ENCODE data around the gene CTSH.
A peak's percentile ranks its signal among the peaks of the same experiment; 100 is the strongest.
"Not testable (repeated sequence)": the region's sequence is repeated elsewhere in the genome, so short reads cannot be mapped to it uniquely, and the experiment has no call there.

Gene CTSH

DNA sequence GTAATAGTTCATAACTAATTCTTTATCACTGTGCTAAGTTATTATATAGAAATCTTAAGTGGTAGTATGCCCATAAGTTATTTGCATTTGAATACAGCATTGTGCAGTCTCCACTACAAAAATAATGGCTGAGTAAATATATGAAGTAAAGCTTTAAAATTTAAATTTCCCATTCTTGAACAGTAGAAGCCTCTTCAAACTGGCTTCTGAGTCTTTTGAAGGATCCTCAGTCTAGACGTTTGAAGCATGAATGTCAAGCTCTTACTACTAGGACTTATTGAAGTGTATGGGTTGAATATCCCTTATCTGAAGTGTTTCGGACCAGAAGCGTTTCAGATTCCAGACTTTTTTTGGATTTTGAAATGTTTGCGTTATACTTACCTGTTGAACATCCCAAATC, 55.8 kb downstream of the CTSH start:
- H3K9me3 ChIP-seq (ENCODE audit: insufficient read depth, low read depth, low read length), result no peaks in the 10 kb centered on the region
- H3K4me3 ChIP-seq (ENCODE audit: low read length), result no peak overlapping the region
- no peak overlapping the region for H3K27ac ChIP-seq (ENCODE audit: low read length)
- no peak overlapping the region for H3K9ac ChIP-seq (ENCODE audit: low read depth, low read length)
- H3K4me1 ChIP-seq (ENCODE audit: insufficient read depth, low read length), result no peaks in the 10 kb centered on the region
- no peaks in the 10 kb centered on the region for H3K27me3 ChIP-seq (ENCODE audit: insufficient read depth, low read length)
- peaks cover 100% of the 10 kb centered on the region for H3K36me3 ChIP-seq (ENCODE audit: insufficient read depth, low read depth, low read length)

DNA sequence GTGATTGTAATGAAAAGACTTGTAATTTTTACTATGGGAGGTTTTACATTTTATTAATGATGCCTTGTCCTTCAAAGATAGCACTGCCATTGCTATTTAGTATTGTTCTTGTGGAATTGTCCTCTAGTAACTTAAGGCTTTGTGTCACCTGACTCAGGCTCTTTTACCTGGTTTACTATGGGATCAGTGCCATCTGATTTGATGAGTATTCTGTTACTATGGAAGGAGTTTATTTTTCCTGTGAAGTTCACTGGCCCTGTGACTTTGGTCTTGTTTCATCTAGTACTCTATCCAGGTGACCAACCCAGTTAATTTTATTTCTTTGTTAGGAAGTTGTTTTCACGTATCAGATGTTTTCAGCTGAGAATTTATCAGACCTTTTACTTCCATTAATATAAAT, 63.2 kb downstream of the CTSH start:
- Histone ChIP-seq H3K4me3 (ENCODE audit: low read length) (no peak overlapping the region), H3K9me3 (ENCODE audit: insufficient read depth, low read depth, low read length) (no peaks in the 10 kb centered on the region), H3K27me3 (ENCODE audit: insufficient read depth, low read length) (no peaks in the 10 kb centered on the region), H3K9ac (ENCODE audit: low read depth, low read length) (no peak overlapping the region), H3K27ac (ENCODE audit: low read length) (no peak overlapping the region), H3K4me1 (ENCODE audit: insufficient read depth, low read length) (peaks cover 13% of the 10 kb centered on the region; the same call in 1 of the 2 replicates), H3K36me3 (ENCODE audit: insufficient read depth, low read depth, low read length) (peaks cover 89% of the 10 kb centered on the region)

DNA sequence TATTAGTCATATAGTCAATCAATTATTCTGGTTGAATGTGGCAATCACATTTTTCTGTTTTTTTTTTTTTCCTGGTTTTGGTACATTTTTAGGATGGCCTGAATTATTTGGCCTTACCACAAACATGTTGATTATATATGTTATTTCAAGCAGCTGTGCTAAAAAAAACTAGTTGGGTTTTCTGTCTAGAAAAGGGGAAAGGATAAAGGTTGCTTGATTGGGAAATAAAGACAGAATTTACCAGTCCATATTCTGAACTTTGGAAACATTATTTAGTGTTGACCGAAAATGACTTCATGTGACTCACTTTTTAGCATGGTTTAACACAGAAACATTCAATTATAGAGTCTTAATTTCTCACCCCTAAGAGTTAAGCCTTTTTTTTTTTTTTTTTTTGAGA, 64.0 kb downstream of the CTSH start:
- no peaks in the 10 kb centered on the region for H3K27me3 ChIP-seq (ENCODE audit: insufficient read depth, low read length)
- H3K9ac ChIP-seq (ENCODE audit: low read depth, low read length), result no peak overlapping the region
- no peak overlapping the region for H3K4me3 ChIP-seq (ENCODE audit: low read length)
- peaks cover 80% of the 10 kb centered on the region for H3K36me3 ChIP-seq (ENCODE audit: insufficient read depth, low read depth, low read length)
- no peaks in the 10 kb centered on the region for H3K9me3 ChIP-seq (ENCODE audit: insufficient read depth, low read depth, low read length)
- peaks cover 13% of the 10 kb centered on the region; the same call in 1 of the 2 replicates for H3K4me1 ChIP-seq (ENCODE audit: insufficient read depth, low read length)
- H3K27ac ChIP-seq (ENCODE audit: low read length), result no peak overlapping the region

DNA sequence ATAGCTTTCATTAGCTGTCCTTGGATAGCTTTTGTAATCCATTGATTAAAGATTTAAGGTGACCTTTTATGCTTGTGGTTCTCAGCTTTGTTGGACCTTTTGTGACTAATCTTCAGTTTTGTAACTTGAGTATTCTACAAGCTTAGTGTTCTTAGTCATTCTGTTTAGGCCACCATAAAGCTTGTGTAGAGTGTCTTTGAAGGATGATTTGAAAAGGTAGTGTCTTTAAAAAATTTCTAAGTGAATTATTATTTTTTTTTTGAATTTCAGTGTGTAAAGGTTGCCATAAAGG, 64.7 kb downstream of the CTSH start:
- Histone ChIP-seq H3K9ac (ENCODE audit: low read depth, low read length) (no peak overlapping the region), H3K9me3 (ENCODE audit: insufficient read depth, low read depth, low read length) (no peaks in the 10 kb centered on the region), H3K36me3 (ENCODE audit: insufficient read depth, low read depth, low read length) (peaks cover 74% of the 10 kb centered on the region), H3K4me3 (ENCODE audit: low read length) (no peak overlapping the region), H3K27ac (ENCODE audit: low read length) (no peak overlapping the region), H3K4me1 (ENCODE audit: insufficient read depth, low read length) (peaks cover 13% of the 10 kb centered on the region; the same call in 1 of the 2 replicates), H3K27me3 (ENCODE audit: insufficient read depth, low read length) (no peaks in the 10 kb centered on the region)

DNA sequence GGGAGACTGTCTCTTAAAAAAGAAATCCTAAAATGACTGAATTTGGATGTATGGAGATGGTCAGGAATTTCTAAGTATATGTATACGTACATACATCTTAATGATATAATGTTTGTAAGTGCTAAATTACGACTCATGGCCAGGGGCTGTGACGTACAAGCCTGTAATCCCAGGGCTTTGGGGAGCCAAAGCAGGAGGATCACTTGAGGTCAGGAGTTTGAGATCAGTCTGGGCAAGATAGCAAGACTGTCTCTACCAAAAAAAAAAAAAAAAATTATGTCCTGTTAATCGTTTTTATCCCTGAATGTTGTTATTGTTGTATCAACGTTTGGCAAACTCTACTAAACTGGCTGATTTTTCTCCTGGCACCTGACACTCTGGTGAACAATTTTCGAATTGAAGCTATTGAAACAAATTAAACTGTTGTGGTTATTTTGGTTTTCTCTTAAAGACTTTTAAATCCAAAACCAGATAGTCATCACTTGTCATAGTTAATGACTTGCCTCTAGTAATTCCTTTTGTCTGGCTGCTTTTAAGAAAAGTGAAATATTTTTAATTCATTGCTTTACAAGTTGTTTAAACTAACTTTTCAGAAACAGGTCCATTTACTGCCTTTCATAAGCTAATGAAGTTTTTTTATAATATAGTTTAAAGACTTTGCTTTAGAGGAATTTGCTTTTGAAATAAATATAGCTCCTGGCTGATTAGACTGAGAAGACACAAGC, 65.2 kb downstream of the CTSH start:
- Histone ChIP-seq H3K36me3 (ENCODE audit: insufficient read depth, low read depth, low read length) (peaks cover 69% of the 10 kb centered on the region), H3K4me3 (ENCODE audit: low read length) (no peak overlapping the region), H3K9ac (ENCODE audit: low read depth, low read length) (no peak overlapping the region), H3K4me1 (ENCODE audit: insufficient read depth, low read length) (peaks cover 13% of the 10 kb centered on the region; the same call in 1 of the 2 replicates), H3K9me3 (ENCODE audit: insufficient read depth, low read depth, low read length) (no peaks in the 10 kb centered on the region), H3K27me3 (ENCODE audit: insufficient read depth, low read length) (no peaks in the 10 kb centered on the region), H3K27ac (ENCODE audit: low read length) (no peak overlapping the region)

DNA sequence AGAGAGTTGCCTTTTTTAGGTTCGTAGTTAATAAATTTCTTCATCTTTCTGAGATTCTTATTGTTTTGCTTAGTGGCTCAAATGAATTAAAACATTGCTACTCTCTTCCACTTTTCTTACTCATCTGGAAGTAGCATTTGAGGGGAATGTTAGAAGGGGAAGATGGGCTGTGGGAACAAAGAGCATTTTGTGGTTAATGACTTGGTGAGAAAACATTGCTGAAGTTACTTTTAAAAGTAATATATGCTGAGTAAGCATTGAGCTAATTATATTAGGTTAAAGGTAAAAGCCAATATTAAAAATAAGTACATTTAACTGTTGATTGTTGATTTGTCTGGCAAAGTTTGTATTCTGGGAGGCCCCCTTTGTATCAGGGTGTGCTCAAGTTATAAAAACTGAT, 66.5 kb downstream of the CTSH start:
- no peak overlapping the region for H3K27ac ChIP-seq (ENCODE audit: low read length)
- peak overlapping the region; percentile 20; the same call in 1 of the 2 replicates for H3K9ac ChIP-seq (ENCODE audit: low read depth, low read length)
- no peaks in the 10 kb centered on the region for H3K9me3 ChIP-seq (ENCODE audit: insufficient read depth, low read depth, low read length)
- H3K36me3 ChIP-seq (ENCODE audit: insufficient read depth, low read depth, low read length), result peaks cover 56% of the 10 kb centered on the region
- H3K27me3 ChIP-seq (ENCODE audit: insufficient read depth, low read length), result no peaks in the 10 kb centered on the region
- H3K4me1 ChIP-seq (ENCODE audit: insufficient read depth, low read length), result peaks cover 13% of the 10 kb centered on the region; the same call in 1 of the 2 replicates
- H3K4me3 ChIP-seq (ENCODE audit: low read length), result peak overlapping the region; percentile 37; the same call in 1 of the 2 replicates

DNA sequence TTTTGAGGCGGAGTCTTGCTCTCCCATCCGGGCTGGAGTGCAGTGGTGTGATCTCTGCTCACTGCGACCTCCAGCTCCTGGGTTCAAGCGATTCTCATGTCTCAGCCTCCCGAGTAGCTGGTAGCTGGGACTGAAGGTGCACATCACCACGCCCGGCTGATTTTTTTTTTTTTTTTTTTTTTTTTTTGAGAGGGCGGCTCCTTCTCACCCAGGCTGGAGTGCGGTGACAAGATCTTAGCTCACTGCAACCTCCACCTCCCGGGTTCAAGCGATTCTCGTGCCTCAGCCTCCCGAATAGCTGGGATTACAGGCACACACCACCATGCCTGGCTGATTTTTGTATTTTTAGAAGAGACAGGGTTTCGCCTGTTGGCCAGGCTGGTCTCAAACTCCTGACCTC, 67.9 kb downstream of the CTSH start:
- not testable (repeated sequence) for H3K9ac ChIP-seq (ENCODE audit: low read depth, low read length); H3K9me3 ChIP-seq (ENCODE audit: insufficient read depth, low read depth, low read length); H3K27me3 ChIP-seq (ENCODE audit: insufficient read depth, low read length); H3K27ac ChIP-seq (ENCODE audit: low read length)
- Histone ChIP-seq H3K4me1 (ENCODE audit: insufficient read depth, low read length) (peaks cover 13% of the 10 kb centered on the region; the same call in 1 of the 2 replicates), H3K36me3 (ENCODE audit: insufficient read depth, low read depth, low read length) (peaks cover 45% of the 10 kb centered on the region), H3K4me3 (ENCODE audit: low read length) (peak overlapping the region; percentile 37; the same call in 1 of the 2 replicates)

DNA sequence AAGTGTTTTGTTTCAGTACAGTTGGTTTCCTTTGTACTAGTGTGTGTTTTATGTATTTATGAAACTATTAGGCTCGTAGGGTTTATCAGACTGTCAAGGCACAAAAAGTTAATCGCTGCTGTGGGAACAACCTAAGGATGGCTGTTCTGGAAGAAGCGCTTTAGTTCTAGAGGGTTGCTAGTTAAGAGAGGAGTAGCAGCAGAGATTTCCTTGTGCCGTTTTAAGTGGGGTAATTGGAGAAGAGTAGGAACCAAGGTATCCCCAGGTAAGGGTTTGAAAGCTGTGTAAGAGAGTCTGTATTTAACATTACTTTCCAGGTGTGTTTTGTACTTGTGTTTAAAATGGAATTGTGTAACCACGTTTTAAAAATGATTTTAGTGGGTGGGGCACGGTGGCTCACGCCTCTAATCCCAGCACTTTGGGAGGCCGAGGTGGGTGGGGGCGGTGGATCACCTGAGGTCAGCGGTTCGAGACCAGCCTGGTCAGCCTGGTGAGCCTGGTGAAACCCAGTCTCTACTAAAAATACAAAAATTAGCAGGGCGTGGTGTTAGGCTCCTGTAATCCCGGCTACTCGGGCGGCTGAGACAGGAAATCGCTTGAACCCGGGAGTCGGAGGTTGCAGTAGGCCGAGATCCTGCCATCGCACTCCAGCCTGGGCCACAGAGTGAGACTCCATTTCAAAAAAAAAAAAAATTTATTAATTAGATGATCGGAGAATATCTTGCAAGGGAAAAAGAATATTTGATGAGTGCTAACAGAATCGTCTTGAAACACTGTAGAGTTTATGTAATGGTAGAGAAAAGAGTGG, 69.5 kb downstream of the CTSH start:
- Histone ChIP-seq H3K36me3 (ENCODE audit: insufficient read depth, low read depth, low read length) (peaks cover 28% of the 10 kb centered on the region), H3K27ac (ENCODE audit: low read length) (no peak overlapping the region), H3K27me3 (ENCODE audit: insufficient read depth, low read length) (no peaks in the 10 kb centered on the region), H3K4me1 (ENCODE audit: insufficient read depth, low read length) (peaks cover 13% of the 10 kb centered on the region; the same call in 1 of the 2 replicates), H3K9me3 (ENCODE audit: insufficient read depth, low read depth, low read length) (no peaks in the 10 kb centered on the region), H3K9ac (ENCODE audit: low read depth, low read length) (peak overlapping the region; percentile 100; the same call in 1 of the 2 replicates), H3K4me3 (ENCODE audit: low read length) (peak overlapping the region; percentile 84)

DNA sequence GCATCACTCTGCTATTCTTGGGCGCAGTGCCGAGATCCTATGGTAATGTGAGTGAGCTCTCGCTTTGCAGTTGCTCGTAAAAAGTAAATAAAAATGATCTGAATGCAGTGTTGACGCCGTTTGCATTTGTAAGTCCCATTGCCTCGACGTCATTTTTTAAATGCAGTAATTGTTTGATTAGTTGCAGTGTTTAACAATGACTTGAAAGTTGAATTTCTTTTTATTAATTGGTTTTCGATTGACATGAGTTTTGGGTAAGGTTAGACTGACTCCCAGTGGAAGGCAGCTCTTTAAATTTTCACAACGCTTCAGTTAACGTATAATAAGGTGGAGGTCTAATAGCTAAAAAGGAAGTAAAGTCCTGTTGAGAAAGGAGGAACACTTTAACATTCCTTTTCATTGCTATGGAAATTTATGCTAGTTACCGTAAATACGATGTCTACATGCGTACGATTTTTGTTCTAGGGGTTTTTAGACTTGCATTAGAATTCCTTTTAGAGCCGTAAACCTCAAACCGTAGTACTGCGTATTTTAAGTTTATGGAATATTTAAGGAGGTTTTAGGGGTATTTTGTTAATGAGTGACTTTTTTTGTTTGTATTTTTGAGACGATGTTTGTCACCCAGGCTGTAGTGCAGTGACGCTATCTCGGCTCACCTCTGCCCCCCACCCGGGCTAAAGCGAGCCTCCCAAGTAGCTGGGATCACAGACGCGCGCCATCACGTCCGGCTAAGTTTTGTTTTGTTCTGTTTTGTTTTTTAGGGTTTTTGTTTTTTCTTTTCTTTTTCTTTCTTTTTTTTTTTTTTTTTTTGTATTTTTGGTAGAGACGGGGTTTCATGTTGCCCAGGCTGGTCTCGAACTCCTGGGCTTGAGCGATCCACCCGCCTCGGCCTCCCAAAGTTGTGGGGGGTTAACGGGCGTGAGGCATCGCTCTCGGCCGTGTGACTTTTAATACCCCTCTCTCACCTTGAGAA, 70.8 kb downstream of the CTSH start:
- Histone ChIP-seq H3K9ac (ENCODE audit: low read depth, low read length) (peak overlapping the region; percentile 100), H3K27ac (ENCODE audit: low read length) (peak overlapping the region; percentile 99), H3K4me1 (ENCODE audit: insufficient read depth, low read length) (peaks cover 13% of the 10 kb centered on the region; the same call in 1 of the 2 replicates), H3K27me3 (ENCODE audit: insufficient read depth, low read length) (no peaks in the 10 kb centered on the region), H3K36me3 (ENCODE audit: insufficient read depth, low read depth, low read length) (peaks cover 20% of the 10 kb centered on the region; the same call in 1 of the 2 replicates), H3K4me3 (ENCODE audit: low read length) (peak overlapping the region; percentile 84), H3K9me3 (ENCODE audit: insufficient read depth, low read depth, low read length) (no peaks in the 10 kb centered on the region)

DNA sequence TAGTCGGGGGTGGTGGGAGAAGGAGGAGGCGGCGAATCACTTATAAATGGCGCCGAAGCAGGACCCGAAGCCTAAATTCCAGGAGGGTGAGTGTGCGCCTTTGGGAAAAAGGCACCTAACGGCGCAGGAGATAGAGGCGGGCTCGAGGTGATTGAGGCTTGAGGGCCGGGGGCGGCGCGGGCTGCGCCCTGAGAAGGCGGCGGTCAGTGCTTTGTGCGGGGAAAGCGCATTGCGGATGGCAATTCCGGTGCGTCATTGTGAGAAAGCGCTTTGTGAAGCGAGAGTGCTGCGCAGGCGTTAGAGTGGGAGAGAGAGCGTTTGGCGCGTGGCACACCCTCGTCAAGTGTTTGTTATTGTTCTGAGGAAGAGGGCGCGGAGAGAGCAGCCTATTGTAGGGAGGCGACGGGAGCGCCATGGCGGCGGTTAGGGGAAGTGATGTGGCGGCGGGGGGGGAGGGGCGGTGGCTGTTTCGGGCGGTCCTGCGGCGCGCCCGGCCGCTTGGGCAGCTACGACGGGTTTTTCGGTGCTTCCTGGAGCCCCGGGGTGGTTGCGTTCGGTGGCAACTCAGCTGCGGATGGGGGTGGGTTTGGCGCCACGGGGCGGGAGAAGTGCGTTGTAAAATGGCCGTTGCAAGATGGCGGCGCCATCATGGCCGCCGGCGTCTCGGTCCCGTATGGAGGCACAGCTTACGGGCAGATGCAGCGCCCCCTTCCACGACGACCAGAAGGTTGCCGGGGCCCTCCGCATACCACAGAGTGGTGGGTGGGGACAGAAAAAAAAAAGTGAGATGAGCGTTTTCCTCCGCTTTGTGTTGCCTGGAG, 71.7 kb downstream of the CTSH start:
- Histone ChIP-seq H3K4me1 (ENCODE audit: insufficient read depth, low read length) (peaks cover 11% of the 10 kb centered on the region; the same call in 1 of the 2 replicates), H3K27me3 (ENCODE audit: insufficient read depth, low read length) (no peaks in the 10 kb centered on the region), H3K27ac (ENCODE audit: low read length) (peak overlapping the region; percentile 99), H3K9me3 (ENCODE audit: insufficient read depth, low read depth, low read length) (no peaks in the 10 kb centered on the region), H3K36me3 (ENCODE audit: insufficient read depth, low read depth, low read length) (peaks cover 13% of the 10 kb centered on the region; the same call in 1 of the 2 replicates), H3K4me3 (ENCODE audit: low read length) (peak overlapping the region; percentile 84), H3K9ac (ENCODE audit: low read depth, low read length) (peak overlapping the region; percentile 100)

All from iPS-20b (cell line).